Esophagus squamous epithelium (tissue), 5 donors: Measurements from ENCODE around the gene CGB5. TPM values are rescaled to one million over a fixed set of nuclear protein-coding genes. Genes with fewer than 3 reads are reported as not detected.

Experiments
- DNase-seq: peaks from one replicate; lab custom pipeline; 2025; lab: John Stamatoyannopoulos, UW
- H3K27ac ChIP-seq, 4 donors: fragments of 200-600 bp; sonication (generic); one replicate each; pipeline ENCODE4 v1.5.1; 2016 to 2019; ENCODE audit warnings: mild to moderate bottlenecking in 1 of 4
- H3K27me3 ChIP-seq, 4 donors: fragments of 200-600 bp; sonication (generic); 1 replicate in 3 of 4; 2 replicates in 1 of 4; pipeline versions ENCODE4 v1.5.1 to v1.6.0; 2017 to 2021; ENCODE audit warnings: antibody characterized with exemption in 1 of 4
- H3K36me3 ChIP-seq, 3 donors: fragments of 200-600 bp; sonication (generic); one replicate each; pipeline ENCODE4 v1.5.1; 2016 to 2019
- H3K4me1 ChIP-seq, 3 donors: fragments of 200-600 bp; sonication (generic); one replicate each; pipeline ENCODE4 v1.5.1; 2017 to 2019
- H3K4me3 ChIP-seq, 4 donors: fragments of 200-600 bp; sonication (generic); 1 replicate in 3 of 4; 2 replicates in 1 of 4; pipeline ENCODE4 v1.5.1; 2016 to 2019; ENCODE audit warnings: mild to moderate bottlenecking in 2 of 4, moderate library complexity in 1 of 4
- H3K9me3 ChIP-seq, 3 donors: fragments of 200-600 bp; sonication (generic); one replicate each; pipeline ENCODE4 v1.5.1; 2016 to 2019
- CTCF ChIP-seq, 6 experiments: fragments of 450-650 bp in 4 of 6; fragments of 200-600 bp in 2 of 6; sonication (generic) in 2 of 6; IDR thresholded peaks; one replicate each; pipeline ENCODE4 v1.5.1; 2016 to 2019; ENCODE audit warnings: antibody characterized with exemption in 6 of 6, mild to moderate bottlenecking in 4 of 6, moderate library complexity in 4 of 6
- POLR2A ChIP-seq, 4 donors: fragments of 450-650 bp; IDR thresholded peaks; one replicate each; pipeline ENCODE4 v1.6.1; 2017; ENCODE audit warnings: antibody characterized with exemption in 4 of 4, mild to moderate bottlenecking in 4 of 4, moderate library complexity in 3 of 4
- WGBS, 2 donors: methylation state at CpG; one replicate each; pipeline ENCODE4 v1.1.5; 2018; 5-methylcytosine and 5-hydroxymethylcytosine counted together
- intact Hi-C: fragments of 100-400 bp; cut with DNase I; formaldehyde crosslinking; loops from one replicate; pipeline ENCODE4 v1.15.0; 2022
- small RNA-seq, 4 donors: library from RNA; depleted of rRNA; stranded (forward); fragments of <200 nt; gene quantifications; one replicate each; pipeline ENCODE3, GENCODE V24; 2016
- total RNA-seq, 4 donors: library from RNA; depleted of rRNA; stranded (reverse); fragments of >200 nt; gene quantifications; one replicate each; pipeline ENCODE4 v1.1.0, GENCODE V29; 2016
- donor health status: DM: yes; HTN: yes; CAD: no.

The CGB5 gene
- total RNA-seq, 4 donors from 2014 or later: 2.4 TPM; not detected in 3

GRCh38 chr19:49091391-49092038, 47.9 kb downstream of the CGB5 start:
- H3K9me3 ChIP-seq: no peaks in the 10 kb centered on the region
- no peak for DNase-seq
- H3K27me3 ChIP-seq: no peaks in the 10 kb centered on the region
- intact Hi-C loops: no loop called here
- TF ChIP-seq POLR2A (IDR thresholded peaks at IDR 0.05): no peak
- TF ChIP-seq CTCF (IDR thresholded peaks at IDR 0.05): no peak
- H3K4me3 ChIP-seq: no peak overlapping the region
- H3K36me3 ChIP-seq: peaks cover 16 to 98% (median 51%) of the 10 kb centered on the region in 3 donors
- H3K4me1 ChIP-seq: peaks cover 3 to 39% (median 13%) of the 10 kb centered on the region in 3 donors
- WGBS, 2 donors: 82 to 85% methylated on average over 17 of the region's 17 CpGs
- H3K27ac ChIP-seq: no peak overlapping the region

- Histone ChIP-seq H3K4me1 (peaks cover 0 to 36% (median 8%) of the 10 kb centered on the region in 3 donors), H3K27ac (no peak overlapping the region), H3K27me3 (no peaks in the 10 kb centered on the region), H3K9me3 (no peaks in the 10 kb centered on the region), H3K36me3 (peaks cover 24 to 97% (median 51%) of the 10 kb centered on the region in 3 donors), H3K4me3 (no peak overlapping the region)
- DNase-seq: no peak
- intact Hi-C loops: no loop called here
- TF ChIP-seq CTCF (IDR thresholded peaks at IDR 0.05) (no peak), POLR2A (IDR thresholded peaks at IDR 0.05) (no peak)
- WGBS, 2 donors: 80 to 87% methylated on average over 6 of the region's 6 CpGs
These were observed 49.0 kb downstream of the CGB5 start for GRCh38 chr19:49092686-49093085.

Small RNAs within 50 kb of the gene (small RNA-seq; reads per million reads assigned to genes)
- gene MIR6798 (0 reads per million in 4 donors), gene RN7SL708P (0 to 0.14 (median 0) reads per million in 4 donors)

Other genes with a start within 250 kb of the CGB5 start
- gene BCAT2, start 232.8 kb upstream of the CGB5 start, total RNA-seq: 10 to 100 TPM; 22.8 to 61.0 (median 42.2) TPM
- 1 to 10 TPM in 2 of 4 donors, under 1 TPM in 1, not detected in 1; 0.83 to 9.0 (median 4.8) TPM for gene HSD17B14, start 207.4 kb upstream of the CGB5 start, total RNA-seq
- gene PLEKHA4, start 175.2 kb upstream of the CGB5 start, total RNA-seq: 1 to 10 TPM; 2.8 to 9.0 (median 5.6) TPM
- gene PPP1R15A, start 171.4 kb upstream of the CGB5 start, total RNA-seq: 10 to 100 TPM; 19.3 to 41.6 (median 33.3) TPM
- gene TULP2, start 145.1 kb upstream of the CGB5 start, total RNA-seq: not detected
- 100 to 1,000 TPM in 3 of 4 donors, 10 to 100 TPM in 1; 93.5 to 186 (median 157) TPM for gene NUCB1, start 143.5 kb upstream of the CGB5 start, total RNA-seq
- gene DHDH, start 110.1 kb upstream of the CGB5 start, total RNA-seq: 1 to 10 TPM in 1 of 4 donors, under 1 TPM in 1, not detected in 2; 0.95 to 2.9 TPM
- 10 to 100 TPM; 38.9 to 42.8 (median 42.4) TPM for gene BAX, start 89.0 kb upstream of the CGB5 start, total RNA-seq
- gene FTL, start 78.5 kb upstream of the CGB5 start, total RNA-seq: 1,000 to 10,000 TPM in 3 of 4 donors, 100 to 1,000 TPM in 1; 556 to 2,127 (median 1,494) TPM
- 10 to 100 TPM; 30.6 to 47.6 (median 39.5) TPM for gene GYS1, start 50.5 kb upstream of the CGB5 start, total RNA-seq
- 100 to 1,000 TPM; 102 to 140 (median 119) TPM for gene RUVBL2, start 50.0 kb upstream of the CGB5 start, total RNA-seq
- not detected for gene LHB, start 26.8 kb upstream of the CGB5 start, total RNA-seq
- gene CGB3, start 19.5 kb upstream of the CGB5 start, total RNA-seq: not detected
- not detected for gene CGB2, start 12.0 kb upstream of the CGB5 start, total RNA-seq
- gene CGB1, start 7.0 kb upstream of the CGB5 start, total RNA-seq: not detected
- not detected for gene CGB8, start 5.3 kb downstream of the CGB5 start, total RNA-seq
- gene CGB7, start 13.9 kb downstream of the CGB5 start, total RNA-seq: 1 to 10 TPM in 2 of 4 donors, under 1 TPM in 1, not detected in 1; 0.22 to 4.4 (median 1.7) TPM
- gene NTF4, start 21.0 kb downstream of the CGB5 start, total RNA-seq: 1 to 10 TPM; 1.2 to 5.3 (median 2.0) TPM
- gene KCNA7, start 28.9 kb downstream of the CGB5 start, total RNA-seq: not detected
- gene SNRNP70, start 41.6 kb downstream of the CGB5 start, total RNA-seq: 100 to 1,000 TPM in 3 of 4 donors, 10 to 100 TPM in 1; 78.7 to 241 (median 168) TPM
- 10 to 100 TPM in 2 of 4 donors, 1 to 10 TPM in 2; 5.7 to 14.1 (median 10.1) TPM for gene LIN7B, start 70.5 kb downstream of the CGB5 start, total RNA-seq
- gene C19orf73, start 75.3 kb downstream of the CGB5 start, total RNA-seq: 1 to 10 TPM; 2.1 to 7.4 (median 4.7) TPM
- gene PPFIA3, start 75.7 kb downstream of the CGB5 start, total RNA-seq: 10 to 100 TPM; 10.9 to 20.9 (median 13.8) TPM
- 1 to 10 TPM in 1 of 4 donors, under 1 TPM in 3; 0.13 to 1.1 (median 0.38) TPM for gene HRC, start 111.5 kb downstream of the CGB5 start, total RNA-seq
- gene TRPM4, start 113.9 kb downstream of the CGB5 start, total RNA-seq: 10 to 100 TPM in 3 of 4 donors, 1 to 10 TPM in 1; 7.6 to 28.9 (median 18.0) TPM